ENCODE results near the gene ATP13A5. TPM values are rescaled to one million over a fixed set of nuclear protein-coding genes. Genes with fewer than 3 reads are reported as not detected.

The ATP13A5 gene
- total RNA-seq, 1 experiment from 2014 or later = not detected

- Histone ChIP-seq H3T11ph (ENCODE audit: low read length) (no peak overlapping the region), H4K5ac (ENCODE audit: insufficient read length, low read depth, low read length) (no peak overlapping the region), H2BK120ac (ENCODE audit: low read depth, low read length, poor library complexity, severe bottlenecking) (no peak overlapping the region), H4K20me1 (ENCODE audit: control insufficient read depth, insufficient read depth, insufficient read length) (no peaks in the 10 kb centered on the region), H3K23me2 (ENCODE audit: insufficient read length, low read depth, low read length, poor library complexity, severe bottlenecking) (no peaks in the 10 kb centered on the region), H3K9ac (ENCODE audit: extremely low read depth, insufficient read length, low read length) (no peak overlapping the region), H3K27ac (ENCODE audit: insufficient read length, low read depth, low read length) (no peak overlapping the region), H3K79me2 (ENCODE audit: insufficient read depth, low read length) (no peaks in the 10 kb centered on the region), H2BK20ac (ENCODE audit: low read depth, low read length, poor library complexity, severe bottlenecking) (no peak overlapping the region), H2AFZ (ENCODE audit: low read length) (no peak overlapping the region), H3K23ac (ENCODE audit: insufficient read length, low read depth, low read length) (no peak overlapping the region), H3K9me3 (ENCODE audit: control insufficient read depth, low read depth, low read length) (no peaks in the 10 kb centered on the region), H2BK5ac (ENCODE audit: insufficient read length, low read length) (no peak overlapping the region), H3K18ac (ENCODE audit: insufficient read length, low read depth, low read length) (no peak overlapping the region), H2BK15ac (ENCODE audit: low read depth, low read length) (no peak overlapping the region), H3K27me3 (ENCODE audit: insufficient read depth, low read length) (no peaks in the 10 kb centered on the region), H3K14ac (ENCODE audit: insufficient read depth, low read length) (no peak overlapping the region), H3K4me1 (ENCODE audit: insufficient read depth, low read length) (peaks cover 14% of the 10 kb centered on the region), H2BK12ac (ENCODE audit: insufficient read length, low read depth, low read length) (no peak overlapping the region), H4K8ac (replicated peaks; ENCODE audit: insufficient read length, low read depth, low read length) (no peak overlapping the region), H4K91ac (ENCODE audit: insufficient read length, low read depth, low read length) (no peak overlapping the region), H3K56ac (ENCODE audit: insufficient read length, low read depth, low read length) (no peak overlapping the region), H3K4me2 (ENCODE audit: insufficient read depth, insufficient read length, low read length) (no peak overlapping the region), H3K4ac (ENCODE audit: low read depth, low read length) (no peak overlapping the region), H3K79me1 (ENCODE audit: insufficient read depth, low read depth, low read length, poor library complexity, severe bottlenecking) (no peaks in the 10 kb centered on the region), H2AK5ac (ENCODE audit: insufficient read length, low read length) (no peak overlapping the region)
- no peak for DNase-seq
- no peaks in the 10 kb centered on the region for H3K9me3 Mint-ChIP-seq
- H3K4me1 Mint-ChIP-seq = peaks cover 33 to 40% of the 10 kb centered on the region in 2 experiments
- H3K4me3 Mint-ChIP-seq = no peak overlapping the region
- WGBS (ENCODE audit: extremely low coverage, insufficient read length, low lambda C conversion rate) = no CpG with 5 or more reads among the region's 3 CpGs
- H3K27me3 Mint-ChIP-seq (ENCODE audit: low read depth) = no peaks in the 10 kb centered on the region; the same call in 1 of the 2 replicates
- H3K36me3 Mint-ChIP-seq (ENCODE audit: insufficient read depth in 1 of 3, low read depth in 3 of 3) = no peaks in the 10 kb centered on the region
- no peak overlapping the region; a peak in 1 of 7 replicates for H3K27ac Mint-ChIP-seq
- TF ChIP-seq CTCF (conservative IDR thresholded peaks at IDR 0.05) = no peak
These were observed 34.1 kb downstream of the ATP13A5 start for GRCh38 chr3:193344486-193344885.
